Colonic mucosa (tissue), 4 donors: ENCODE results near the gene DLGAP1. TPM values are rescaled to one million over a fixed set of nuclear protein-coding genes. Genes with fewer than 3 reads are reported as not detected.

Experiments
- DNase-seq: peaks from one replicate; pipeline ENCODE4 v3.0.0-alpha.2; 2020
- H3K27ac ChIP-seq: fragments of 200-600 bp; one replicate; pipeline ENCODE4 v1.8.0; 2021
- H3K27me3 ChIP-seq: fragments of 200-600 bp; one replicate; pipeline ENCODE4 v1.8.0; 2021
- H3K36me3 ChIP-seq: fragments of 200-600 bp; one replicate; pipeline ENCODE4 v1.8.0; 2021
- H3K4me1 ChIP-seq: fragments of 200-600 bp; one replicate; pipeline ENCODE4 v1.8.0; 2021; ENCODE audit warnings: mild to moderate bottlenecking
- H3K4me3 ChIP-seq: fragments of 200-600 bp; one replicate; pipeline ENCODE4 v1.8.0; 2021
- H3K9ac ChIP-seq, 2 donors: one replicate each; pipeline ENCODE4 v1.7.0; 2013; ENCODE audit warnings: control low read depth in 2 of 2, low read depth in 2 of 2, low read length in 2 of 2
- H3K9me3 ChIP-seq: fragments of 200-600 bp; one replicate; pipeline ENCODE4 v1.8.0; 2021
- CTCF ChIP-seq: fragments of 200-600 bp; IDR thresholded peaks from one replicate; pipeline ENCODE4 v1.8.0; 2022; ENCODE audit warnings: antibody characterized with exemption, mild to moderate bottlenecking
- intact Hi-C: fragments of 100-400 bp; cut with DNase I; formaldehyde crosslinking; loops from one replicate; pipeline ENCODE4 v1.14.1; 2022
- total RNA-seq, 2 donors: library from RNA; stranded (reverse); fragmentation: NEBNext Ultra II Directional in 1 of 2; extraction: Animal tissue kit (Norgen Biotek cat#: 25700) in 1 of 2; gene quantifications; one replicate each; pipeline ENCODE4 v1.2.1, GENCODE V29; 2021
- donor health status: healthy.
- donor health status: DM: no; HTN: no; CAD: no.
- donor health status: DM: no; HTN: no; CAD: no.

DLGAP1 gene
- total RNA-seq, 2 donors from 2014 or later, result 0.25 to 0.50 TPM

GRCh38 chr18:3616142-3616541 lies 839.0 kb downstream of the DLGAP1 start:
- H3K27ac ChIP-seq, result no peak overlapping the region
- no peak overlapping the region for H3K4me3 ChIP-seq
- no peak for DNase-seq
- no peaks in the 10 kb centered on the region for H3K36me3 ChIP-seq
- no peaks in the 10 kb centered on the region for H3K4me1 ChIP-seq
- H3K9ac ChIP-seq, result no peak overlapping the region
- intact Hi-C loops, result no loop called here
- H3K27me3 ChIP-seq, result no peaks in the 10 kb centered on the region
- H3K9me3 ChIP-seq, result no peaks in the 10 kb centered on the region
- no peak for TF ChIP-seq CTCF

- intact Hi-C loops, result no loop called here
- no peak for DNase-seq
Observed at GRCh38 chr18:3615374-3615985, 839.6 kb downstream of the DLGAP1 start.

GRCh38 chr18:3612315-3612714 lies 842.8 kb downstream of the DLGAP1 start:
- no peaks in the 10 kb centered on the region for H3K4me1 ChIP-seq
- DNase-seq, result no peak
- no peak overlapping the region for H3K4me3 ChIP-seq
- intact Hi-C loops, result no loop called here
- no peaks in the 10 kb centered on the region for H3K36me3 ChIP-seq
- no peaks in the 10 kb centered on the region for H3K9me3 ChIP-seq
- H3K27me3 ChIP-seq, result no peaks in the 10 kb centered on the region
- no peak for TF ChIP-seq CTCF
- no peak overlapping the region for H3K27ac ChIP-seq
- H3K9ac ChIP-seq, result no peak overlapping the region

More at GRCh38 chr18:3615374-3615985, 839.6 kb downstream of the DLGAP1 start:
- H3K9ac ChIP-seq, result no peak overlapping the region
- H3K27ac ChIP-seq, result no peak overlapping the region
- no peaks in the 10 kb centered on the region for H3K9me3 ChIP-seq
- H3K27me3 ChIP-seq, result no peaks in the 10 kb centered on the region
- H3K36me3 ChIP-seq, result no peaks in the 10 kb centered on the region
- no peak for TF ChIP-seq CTCF
- no peak overlapping the region for H3K4me3 ChIP-seq
- H3K4me1 ChIP-seq, result no peaks in the 10 kb centered on the region

GRCh38 chr18:3611313-3612090 lies 843.6 kb downstream of the DLGAP1 start:
- no peak overlapping the region for H3K9ac ChIP-seq

GRCh38 chr18:3610813-3611212 lies 844.3 kb downstream of the DLGAP1 start:
- no peak overlapping the region for H3K27ac ChIP-seq
- no peak for TF ChIP-seq CTCF
- H3K4me1 ChIP-seq, result no peaks in the 10 kb centered on the region
- intact Hi-C loops, result no loop called here
- no peaks in the 10 kb centered on the region for H3K9me3 ChIP-seq
- no peak overlapping the region for H3K9ac ChIP-seq
- DNase-seq, result no peak
- H3K36me3 ChIP-seq, result no peaks in the 10 kb centered on the region
- no peaks in the 10 kb centered on the region for H3K27me3 ChIP-seq
- no peak overlapping the region for H3K4me3 ChIP-seq

More at GRCh38 chr18:3611313-3612090, 843.6 kb downstream of the DLGAP1 start:
- no peak overlapping the region for H3K4me3 ChIP-seq
- no peaks in the 10 kb centered on the region for H3K27me3 ChIP-seq
- no peaks in the 10 kb centered on the region for H3K9me3 ChIP-seq
- no peak for TF ChIP-seq CTCF
- intact Hi-C loops, result no loop called here
- no peaks in the 10 kb centered on the region for H3K36me3 ChIP-seq
- H3K4me1 ChIP-seq, result no peaks in the 10 kb centered on the region
- no peak for DNase-seq
- no peak overlapping the region for H3K27ac ChIP-seq
